Keratinocyte (primary cell): ENCODE data around the gene ADRM1. TPM values are rescaled to one million over a fixed set of nuclear protein-coding genes. Genes with fewer than 3 reads are reported as not detected.

Source experiments
- DNase-seq: peaks from one replicate; pipeline ENCODE4 v3.0.0-alpha.2; 2011; ENCODE audit warnings: low read depth, missing footprints, low spot score
- FAIRE-seq: peaks from 2 replicates; lab custom pipeline; 2011; peaks lifted over from hg19 to GRCh38; lab: Jason Lieb, UNC
- H2AFZ ChIP-seq: 2 replicates; pipeline ENCODE4 v1.6.0; 2012; ENCODE audit warnings: low read length, control low read depth, inconsistent platforms; ENCODE audit not compliant: control insufficient read depth
- H3K27ac ChIP-seq: 2 replicates; pipeline ENCODE4 v1.5.1; 2011; ENCODE audit warnings: low read length; ENCODE audit not compliant: control insufficient read depth, insufficient read depth
- H3K27me3 ChIP-seq: 3 replicates; pipeline ENCODE4 v1.6.0; 2011; ENCODE audit warnings: low read length; ENCODE audit not compliant: control insufficient read depth, insufficient read depth; ENCODE audit errors: extremely low read depth
- H3K36me3 ChIP-seq, 2 experiments: 2 replicates in 1 of 2; 3 replicates in 1 of 2; pipeline ENCODE4 v1.5.1; 2011; ENCODE audit warnings: low read length in 2 of 2, mild to moderate bottlenecking in 1 of 2; ENCODE audit not compliant: control insufficient read depth in 2 of 2, insufficient read depth in 2 of 2; ENCODE audit errors: extremely low read depth in 1 of 2
- H3K4me1 ChIP-seq: 3 replicates; pipeline ENCODE4 v1.5.1; 2011; ENCODE audit warnings: low read length; ENCODE audit not compliant: control insufficient read depth, insufficient read depth; ENCODE audit errors: extremely low read depth
- H3K4me2 ChIP-seq: 3 replicates; pipeline ENCODE4 v1.6.0; 2011; ENCODE audit warnings: low read depth, low read length; ENCODE audit not compliant: control insufficient read depth, insufficient read depth; ENCODE audit errors: extremely low read depth
- H3K4me3 ChIP-seq, 3 experiments: fragments of 200-600 bp in 1 of 3; sonication (generic) in 1 of 3; 2 replicates in 2 of 3; 3 replicates in 1 of 3; pipeline ENCODE4 v1.5.1; 2011 to 2016; ENCODE audit warnings: low read length in 3 of 3, mild to moderate bottlenecking in 3 of 3, control low read depth in 2 of 3, inconsistent platforms in 1 of 3, low read depth in 1 of 3, mixed read lengths in 1 of 3, mixed run types in 1 of 3, moderate library complexity in 1 of 3; ENCODE audit not compliant: control insufficient read depth in 2 of 3, insufficient read depth in 2 of 3; ENCODE audit errors: extremely low read depth in 1 of 3
- H3K79me2 ChIP-seq: 2 replicates; pipeline ENCODE4 v1.6.0; 2012; ENCODE audit warnings: low read length; ENCODE audit not compliant: control insufficient read depth, insufficient read depth
- H3K9ac ChIP-seq: 3 replicates; pipeline ENCODE4 v1.6.0; 2011; ENCODE audit warnings: low read length; ENCODE audit not compliant: control insufficient read depth, insufficient read depth; ENCODE audit errors: extremely low read depth
- H3K9me1 ChIP-seq: 3 replicates; pipeline ENCODE4 v1.6.0; 2011; ENCODE audit warnings: low read length; ENCODE audit not compliant: control insufficient read depth, insufficient read depth; ENCODE audit errors: extremely low read depth
- H3K9me3 ChIP-seq: 2 replicates; pipeline ENCODE4 v1.5.1; 2012; ENCODE audit warnings: low read depth, low read length; ENCODE audit not compliant: control insufficient read depth
- H4K20me1 ChIP-seq: 3 replicates; pipeline ENCODE4 v1.6.0; 2011; ENCODE audit warnings: low read length; ENCODE audit not compliant: control insufficient read depth, insufficient read depth; ENCODE audit errors: extremely low read depth
- EZH2 ChIP-seq: IDR thresholded peaks from one replicate; pipeline ENCODE4 v1.6.1; 2012; ENCODE audit warnings: inconsistent platforms, mild to moderate bottlenecking, low read length, moderate library complexity
- dilution Hi-C: fragments of 300-500 bp; cut with MboI; formaldehyde crosslinking; loops from one replicate; pipeline ENCODE4 v1.7.0; 2020; ENCODE audit warnings: low sequenced_read_pairs; ENCODE audit not compliant: extremely low pct_ligation_motif_present
- polyA plus RNA-seq, 5 experiments: library from polyadenylated mRNA; depleted of rRNA in 3 of 5; stranded (reverse) in 3 of 5; stranded (forward) in 1 of 5; unstranded in 1 of 5; fragments of >200 nt; gene quantifications; 1 replicate in 1 of 5; 2 replicates in 3 of 5; 3 replicates in 1 of 5; pipeline versions ENCODE4 v1.2.1 to v1.2.3, GENCODE V29; 2011 to 2012; ENCODE audit warnings: missing spikeins in 2 of 5, low read depth in 1 of 5, low replicate concordance in 1 of 5
- TF ChIP-seq, protein P1 (sequence below), 3 experiments: IDR thresholded peaks in 1 of 3; conservative IDR thresholded peaks in 1 of 3; optimal IDR thresholded peaks in 1 of 3; 2 replicates in 2 of 3; 3 replicates in 1 of 3; pipeline versions ENCODE3 to v1.5.1; 2011; ENCODE audit warnings: low read length in 3 of 3, mild to moderate bottlenecking in 3 of 3, moderate library complexity in 2 of 3, control low read depth in 1 of 3, inconsistent platforms in 1 of 3; ENCODE audit not compliant: insufficient read depth in 2 of 3; ENCODE audit errors: extremely low read depth in 1 of 3

Gene ADRM1
- polyA plus RNA-seq, 1 donor (not counting 4 experiments of a cell fraction or from before 2014, with no cell fraction given): 91.4 TPM

GRCh38 chr20:62349556-62350097, 46.8 kb downstream of the ADRM1 start:
- peak overlapping the region; percentile 97 for H3K27ac ChIP-seq
- no peaks in the 10 kb centered on the region for H3K9me1 ChIP-seq
- H4K20me1 ChIP-seq: no peaks in the 10 kb centered on the region
- H3K4me2 ChIP-seq: peak overlapping the region; percentile 91
- no peak for TF ChIP-seq EZH2
- TF ChIP-seq, protein P1, sequence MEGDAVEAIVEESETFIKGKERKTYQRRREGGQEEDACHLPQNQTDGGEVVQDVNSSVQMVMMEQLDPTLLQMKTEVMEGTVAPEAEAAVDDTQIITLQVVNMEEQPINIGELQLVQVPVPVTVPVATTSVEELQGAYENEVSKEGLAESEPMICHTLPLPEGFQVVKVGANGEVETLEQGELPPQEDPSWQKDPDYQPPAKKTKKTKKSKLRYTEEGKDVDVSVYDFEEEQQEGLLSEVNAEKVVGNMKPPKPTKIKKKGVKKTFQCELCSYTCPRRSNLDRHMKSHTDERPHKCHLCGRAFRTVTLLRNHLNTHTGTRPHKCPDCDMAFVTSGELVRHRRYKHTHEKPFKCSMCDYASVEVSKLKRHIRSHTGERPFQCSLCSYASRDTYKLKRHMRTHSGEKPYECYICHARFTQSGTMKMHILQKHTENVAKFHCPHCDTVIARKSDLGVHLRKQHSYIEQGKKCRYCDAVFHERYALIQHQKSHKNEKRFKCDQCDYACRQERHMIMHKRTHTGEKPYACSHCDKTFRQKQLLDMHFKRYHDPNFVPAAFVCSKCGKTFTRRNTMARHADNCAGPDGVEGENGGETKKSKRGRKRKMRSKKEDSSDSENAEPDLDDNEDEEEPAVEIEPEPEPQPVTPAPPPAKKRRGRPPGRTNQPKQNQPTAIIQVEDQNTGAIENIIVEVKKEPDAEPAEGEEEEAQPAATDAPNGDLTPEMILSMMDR (optimal IDR thresholded peaks at IDR 0.05 in 1 of 3, IDR thresholded peaks at IDR 0.05 in 1 of 3, conservative IDR thresholded peaks at IDR 0.05 in 1 of 3; ENCODE audit: extremely low read depth in 1 of 3, insufficient read depth in 2 of 3, low read length in 3 of 3): no peak
- FAIRE-seq (no peak), DNase-seq (no peak)
- H3K9me3 ChIP-seq: no peaks in the 10 kb centered on the region
- H3K9ac ChIP-seq: peak overlapping the region; percentile 76
- H3K4me3 ChIP-seq: peak overlapping the region in 1 of 3 experiments; percentile 56
- peaks cover 45% of the 10 kb centered on the region for H3K4me1 ChIP-seq
- no peak overlapping the region for H2AFZ ChIP-seq
- H3K36me3 ChIP-seq: peaks cover 27 to 35% of the 10 kb centered on the region in 2 experiments
- peaks cover 18% of the 10 kb centered on the region for H3K79me2 ChIP-seq
- H3K27me3 ChIP-seq: no peaks in the 10 kb centered on the region
- dilution Hi-C loops: no loop called here

DNA sequence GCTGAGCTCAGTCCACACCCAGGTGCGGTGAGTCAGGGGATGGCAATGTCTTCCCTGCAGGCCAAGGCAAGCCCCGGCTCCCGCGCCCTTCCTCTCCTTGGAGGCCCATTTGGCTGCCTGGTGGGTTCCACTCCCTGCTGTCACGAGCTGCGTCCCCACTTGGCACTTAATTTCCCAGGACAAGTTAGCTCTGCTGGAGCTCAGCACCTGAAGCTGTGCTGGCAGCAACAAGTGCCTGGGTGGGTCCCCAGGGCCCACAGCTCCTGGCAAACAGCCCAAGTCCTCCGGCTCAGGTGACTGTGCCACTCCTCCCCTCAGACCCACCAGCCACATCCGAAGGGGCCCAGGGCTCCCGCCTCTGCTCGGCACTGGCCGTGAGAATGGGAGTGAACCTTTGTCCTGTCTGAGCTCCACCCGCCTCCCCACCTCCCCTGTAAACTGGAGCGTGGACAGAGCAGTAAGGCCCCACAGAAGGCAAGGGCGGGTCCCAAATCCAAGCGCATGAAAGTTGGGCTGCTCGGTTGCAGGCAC, 47.4 kb downstream of the ADRM1 start:
- Histone ChIP-seq H3K9ac (peak overlapping the region; percentile 76), H4K20me1 (no peaks in the 10 kb centered on the region), H3K36me3 (peaks cover 27 to 36% of the 10 kb centered on the region in 2 experiments), H2AFZ (no peak overlapping the region), H3K9me3 (no peaks in the 10 kb centered on the region), H3K4me3 (peak overlapping the region in 2 of 3 experiments; percentile 38 to 56), H3K27me3 (no peaks in the 10 kb centered on the region), H3K27ac (peak overlapping the region; percentile 97), H3K4me2 (peak overlapping the region; percentile 91), H3K4me1 (peaks cover 50% of the 10 kb centered on the region), H3K79me2 (peaks cover 23% of the 10 kb centered on the region), H3K9me1 (no peaks in the 10 kb centered on the region)
- DNase-seq: peak; percentile 90
- no peak for TF ChIP-seq EZH2
- TF ChIP-seq, protein P1 (optimal IDR thresholded peaks at IDR 0.05 in 1 of 3, IDR thresholded peaks at IDR 0.05 in 1 of 3, conservative IDR thresholded peaks at IDR 0.05 in 1 of 3; ENCODE audit: extremely low read depth in 1 of 3, insufficient read depth in 2 of 3, low read length in 3 of 3): no peak
- dilution Hi-C loops: no loop called here
- FAIRE-seq: peak; percentile 100
